ENCODE data around the gene ELK1. TPM values are rescaled to one million over a fixed set of nuclear protein-coding genes. Genes with fewer than 3 reads are reported as not detected.
"Not testable (repeated sequence)": the region's sequence is repeated elsewhere in the genome, so short reads cannot be mapped to it uniquely, and the experiment has no call there.

Gene ELK1
- total RNA-seq, 4 donors from 2014 or later = 35.0 to 65.6 (median 58.8) TPM

DNA sequence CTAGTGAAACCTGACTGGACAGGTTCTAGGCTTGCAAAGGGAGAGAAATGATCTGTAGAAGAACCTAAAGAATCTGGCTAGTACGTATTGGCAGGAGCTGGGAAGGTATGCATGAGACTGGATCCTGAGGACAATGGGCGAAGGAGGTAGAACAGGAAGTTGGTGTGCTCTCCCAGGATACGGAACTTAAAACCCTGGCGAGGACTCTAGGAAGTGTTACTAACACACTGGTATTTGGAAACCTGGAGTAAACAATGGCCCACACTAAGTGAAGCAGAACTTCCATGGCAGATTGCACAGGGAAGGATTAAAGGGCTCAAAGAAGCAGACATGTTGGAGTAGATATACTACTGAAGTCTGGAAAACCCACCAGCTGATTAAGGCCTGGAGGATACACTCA lies 39.9 kb downstream of the ELK1 start:
- DNase-seq = no peak
- in situ Hi-C loops (cut with MboI; ENCODE audit: low sequenced_read_pairs in 4 of 4) = no loop called here
- no peaks in the 10 kb centered on the region for H3K4me1 ChIP-seq
- no peaks in the 10 kb centered on the region for H3K9me3 ChIP-seq
- no peak overlapping the region for H3K4me3 ChIP-seq
- no peaks in the 10 kb centered on the region for H3K27me3 ChIP-seq
- ATAC-seq = no peak
- no peak overlapping the region for H3K27ac ChIP-seq
- intact Hi-C loops (cut with DNase I; ENCODE audit: low total_unique reads) = no loop called here
- no peaks in the 10 kb centered on the region for H3K36me3 ChIP-seq
- TF ChIP-seq, protein P1, sequence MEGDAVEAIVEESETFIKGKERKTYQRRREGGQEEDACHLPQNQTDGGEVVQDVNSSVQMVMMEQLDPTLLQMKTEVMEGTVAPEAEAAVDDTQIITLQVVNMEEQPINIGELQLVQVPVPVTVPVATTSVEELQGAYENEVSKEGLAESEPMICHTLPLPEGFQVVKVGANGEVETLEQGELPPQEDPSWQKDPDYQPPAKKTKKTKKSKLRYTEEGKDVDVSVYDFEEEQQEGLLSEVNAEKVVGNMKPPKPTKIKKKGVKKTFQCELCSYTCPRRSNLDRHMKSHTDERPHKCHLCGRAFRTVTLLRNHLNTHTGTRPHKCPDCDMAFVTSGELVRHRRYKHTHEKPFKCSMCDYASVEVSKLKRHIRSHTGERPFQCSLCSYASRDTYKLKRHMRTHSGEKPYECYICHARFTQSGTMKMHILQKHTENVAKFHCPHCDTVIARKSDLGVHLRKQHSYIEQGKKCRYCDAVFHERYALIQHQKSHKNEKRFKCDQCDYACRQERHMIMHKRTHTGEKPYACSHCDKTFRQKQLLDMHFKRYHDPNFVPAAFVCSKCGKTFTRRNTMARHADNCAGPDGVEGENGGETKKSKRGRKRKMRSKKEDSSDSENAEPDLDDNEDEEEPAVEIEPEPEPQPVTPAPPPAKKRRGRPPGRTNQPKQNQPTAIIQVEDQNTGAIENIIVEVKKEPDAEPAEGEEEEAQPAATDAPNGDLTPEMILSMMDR (IDR thresholded peaks at IDR 0.05 in 4 of 5, conservative IDR thresholded peaks at IDR 0.05 in 1 of 5) = no peak
- no peak for TF ChIP-seq POLR2A (IDR thresholded peaks at IDR 0.05)

DNA sequence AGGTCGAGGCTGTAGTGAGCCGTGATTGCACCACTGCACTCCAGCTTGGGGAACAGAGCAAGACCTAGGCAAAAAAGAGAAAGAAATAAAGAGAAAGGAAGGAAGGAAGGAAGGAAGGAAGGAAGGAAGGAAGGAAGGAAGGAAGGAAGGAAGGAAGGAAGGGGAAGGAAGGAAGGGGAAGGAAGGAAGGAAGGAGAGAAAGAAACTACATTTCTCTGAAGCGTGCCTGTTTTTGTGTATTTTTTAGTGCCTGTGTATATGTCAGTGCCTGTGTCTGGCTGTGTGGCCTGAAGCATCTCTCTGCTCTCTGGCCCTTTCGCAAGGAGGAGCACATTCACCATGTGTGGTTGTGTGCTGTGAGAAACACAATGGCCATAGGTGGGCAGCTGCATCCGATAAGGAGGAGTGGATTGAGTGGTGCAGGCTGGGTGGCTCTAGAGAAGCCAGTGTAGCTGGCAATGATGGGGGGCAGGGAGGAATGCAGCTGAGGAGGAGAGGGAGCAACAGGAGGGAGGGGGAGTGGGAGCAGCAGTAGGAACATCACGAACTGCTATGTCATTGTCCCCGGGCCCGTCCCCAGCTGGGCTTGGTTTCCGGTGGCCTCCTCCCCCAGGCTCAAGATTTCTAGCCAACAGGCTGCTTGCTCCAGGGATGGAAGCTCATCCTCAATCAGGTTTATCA lies 42.1 kb downstream of the ELK1 start:
- in situ Hi-C loops (cut with MboI; ENCODE audit: low sequenced_read_pairs in 4 of 4) (no loop called here), intact Hi-C loops (cut with DNase I; ENCODE audit: low total_unique reads) (no loop called here)
- Histone ChIP-seq H3K27me3 (no peaks in the 10 kb centered on the region), H3K9me3 (no peaks in the 10 kb centered on the region), H3K36me3 (no peaks in the 10 kb centered on the region), H3K27ac (no peak overlapping the region), H3K4me1 (no peaks in the 10 kb centered on the region), H3K4me3 (no peak overlapping the region)
- TF ChIP-seq POLR2A (IDR thresholded peaks at IDR 0.05) = no peak
- TF ChIP-seq, protein P1 (IDR thresholded peaks at IDR 0.05 in 4 of 5, conservative IDR thresholded peaks at IDR 0.05 in 1 of 5) = no peak
- DNase-seq (no peak), ATAC-seq (no peak)

DNA sequence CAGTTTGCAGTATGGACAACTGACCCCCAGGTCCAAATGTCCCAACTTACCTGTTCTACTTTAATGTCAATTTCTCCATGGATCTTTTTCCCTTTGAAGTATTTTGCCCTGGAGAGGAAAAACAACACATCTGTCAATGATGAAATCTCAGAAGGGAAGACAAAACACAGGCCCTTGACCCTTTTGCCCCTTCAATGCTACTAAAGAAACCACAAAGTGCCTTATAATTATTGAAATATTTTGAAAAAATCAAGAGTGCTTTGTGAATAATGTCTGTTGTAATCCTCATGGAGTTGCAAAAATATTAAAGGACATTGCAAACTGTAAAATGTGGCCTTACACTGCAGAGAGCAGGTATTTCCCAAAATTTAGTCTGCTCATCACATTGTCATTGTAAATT lies 43.3 kb downstream of the ELK1 start:
- no peak overlapping the region for H3K4me3 ChIP-seq
- no peak overlapping the region for H3K27ac ChIP-seq
- H3K27me3 ChIP-seq = no peaks in the 10 kb centered on the region
- no peaks in the 10 kb centered on the region for H3K4me1 ChIP-seq
- intact Hi-C loops (cut with DNase I; ENCODE audit: low total_unique reads) = no loop called here
- H3K9me3 ChIP-seq = no peaks in the 10 kb centered on the region
- H3K36me3 ChIP-seq = no peaks in the 10 kb centered on the region
- no peak for ATAC-seq
- DNase-seq = no peak
- TF ChIP-seq, protein P1 (IDR thresholded peaks at IDR 0.05 in 4 of 5, conservative IDR thresholded peaks at IDR 0.05 in 1 of 5) = no peak
- no peak for TF ChIP-seq POLR2A (IDR thresholded peaks at IDR 0.05)
- in situ Hi-C loops (cut with MboI; ENCODE audit: low sequenced_read_pairs in 4 of 4) = no loop called here

DNA sequence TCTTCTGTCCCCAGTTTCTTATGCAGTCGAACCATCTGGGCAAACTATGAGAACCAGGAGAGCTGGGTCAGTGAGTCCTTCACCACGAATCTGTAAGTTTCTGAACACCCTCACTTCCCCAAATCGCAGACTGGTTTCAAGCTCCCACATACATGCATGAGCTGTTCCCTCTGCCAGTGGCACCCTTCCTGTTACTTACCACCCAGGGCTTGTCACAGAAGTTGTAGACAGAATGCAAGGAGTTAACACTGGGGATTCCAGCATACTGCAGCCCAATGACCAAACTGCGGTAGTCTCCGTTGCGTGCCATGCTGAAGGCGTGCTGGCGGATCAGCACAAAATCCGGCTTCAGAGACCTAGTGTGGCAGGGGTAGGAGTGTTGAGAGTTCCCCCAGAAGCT lies 45.3 kb downstream of the ELK1 start:
- Histone ChIP-seq H3K4me3 (no peak overlapping the region), H3K36me3 (no peaks in the 10 kb centered on the region), H3K4me1 (no peaks in the 10 kb centered on the region), H3K27me3 (no peaks in the 10 kb centered on the region), H3K27ac (no peak overlapping the region), H3K9me3 (peaks cover 0 to 2% (median 0%) of the 10 kb centered on the region in 3 donors)
- ATAC-seq = no peak
- intact Hi-C loops (cut with DNase I; ENCODE audit: low total_unique reads) (no loop called here), in situ Hi-C loops (cut with MboI; ENCODE audit: low sequenced_read_pairs in 4 of 4) (no loop called here)
- no peak for DNase-seq
- TF ChIP-seq, protein P1 (IDR thresholded peaks at IDR 0.05 in 4 of 5, conservative IDR thresholded peaks at IDR 0.05 in 1 of 5) = no peak
- TF ChIP-seq POLR2A (IDR thresholded peaks at IDR 0.05) = no peak

DNA sequence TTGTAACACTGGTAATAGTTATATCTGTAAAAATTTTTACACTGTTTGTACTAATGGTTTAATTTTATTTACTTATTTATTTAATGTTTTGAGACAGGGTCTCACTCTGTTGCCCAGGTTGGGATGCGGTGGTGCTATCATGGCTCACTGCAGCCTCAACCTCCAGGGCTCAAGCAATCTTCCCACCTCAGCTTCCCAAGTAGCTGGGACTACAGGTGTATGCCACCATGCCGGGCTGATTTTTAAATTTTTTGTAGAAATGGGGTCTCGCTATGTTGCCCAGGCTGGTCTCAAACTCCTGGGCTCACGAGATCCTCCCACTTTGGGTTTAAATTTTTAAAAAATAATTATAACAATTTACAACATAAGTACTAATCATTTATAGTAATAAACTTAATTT lies 47.2 kb downstream of the ELK1 start:
- DNase-seq; H3K27ac ChIP-seq; H3K27me3 ChIP-seq; H3K4me3 ChIP-seq; H3K4me1 ChIP-seq; H3K9me3 ChIP-seq; in situ Hi-C loops (cut with MboI; ENCODE audit: low sequenced_read_pairs in 4 of 4); intact Hi-C loops (cut with DNase I; ENCODE audit: low total_unique reads); ATAC-seq; H3K36me3 ChIP-seq: not testable (repeated sequence)

Data from gastrocnemius medialis (tissue), 4 donors.